Endodermal cell (in vitro differentiated cells): ENCODE results near the gene HOXB5. TPM values are rescaled to one million over a fixed set of nuclear protein-coding genes. Genes with fewer than 3 reads are reported as not detected.

Experiments used
- DNase-seq: peaks from one replicate; pipeline ENCODE4 v3.0.0-alpha.2; 2017
- H3K27ac ChIP-seq: 2 replicates; pipeline ENCODE4 v1.5.1; 2013; ENCODE audit warnings: mild to moderate bottlenecking, low read depth, low read length, moderate library complexity
- H3K27me3 ChIP-seq: 2 replicates; pipeline ENCODE4 v1.6.1; 2013; ENCODE audit warnings: mild to moderate bottlenecking, low read length, moderate library complexity; ENCODE audit not compliant: insufficient read depth, control insufficient read depth, poor library complexity, severe bottlenecking
- H3K36me3 ChIP-seq: 2 replicates; pipeline ENCODE4 v1.7.0; 2013; ENCODE audit warnings: mild to moderate bottlenecking, low read length, moderate library complexity; ENCODE audit not compliant: control insufficient read depth, insufficient read depth
- H3K4me1 ChIP-seq: one replicate; pipeline ENCODE4 v1.7.0; 2013; ENCODE audit warnings: low read length; ENCODE audit not compliant: control insufficient read depth, insufficient read depth
- H3K4me3 ChIP-seq: 2 replicates; pipeline ENCODE4 v1.5.1; 2013; ENCODE audit warnings: mild to moderate bottlenecking, low read length, moderate library complexity
- H3K9ac ChIP-seq: 2 replicates; pipeline ENCODE4 v1.6.1; 2013; ENCODE audit warnings: mild to moderate bottlenecking, low read length, moderate library complexity; ENCODE audit not compliant: poor library complexity, severe bottlenecking; ENCODE audit errors: extremely low read depth
- H3K9me3 ChIP-seq: 2 replicates; pipeline ENCODE4 v1.6.1; 2013; ENCODE audit warnings: mild to moderate bottlenecking, low read length, moderate library complexity; ENCODE audit not compliant: control insufficient read depth
- H3K27ac Mint-ChIP-seq: 2 replicates; pipeline ENCODE4 v1.8.0; 2020; ENCODE audit warnings: mixed read lengths
- H3K27me3 Mint-ChIP-seq: 2 replicates; pipeline ENCODE4 v1.8.0; 2021; ENCODE audit warnings: mild to moderate bottlenecking, mixed read lengths; ENCODE audit not compliant: insufficient read depth
- H3K36me3 Mint-ChIP-seq: 2 replicates; pipeline ENCODE4 v1.8.0; 2020; ENCODE audit warnings: low read depth, mixed read lengths
- H3K4me1 Mint-ChIP-seq: 2 replicates; pipeline ENCODE4 v1.8.0; 2020; ENCODE audit warnings: mixed read lengths
- H3K4me3 Mint-ChIP-seq: 2 replicates; pipeline ENCODE4 v1.8.0; 2020; ENCODE audit warnings: mild to moderate bottlenecking, moderate library complexity, mixed read lengths
- H3K9me3 Mint-ChIP-seq: 2 replicates; pipeline ENCODE4 v1.8.0; 2020; ENCODE audit warnings: mild to moderate bottlenecking, mixed read lengths
- WGBS, 2 experiments: methylation state at CpG; one replicate each; pipeline versions ENCODE4 v1.1.5 to v1.1.7; 2013; ENCODE audit warnings: missing lambda C conversion rate in 2 of 2, mixed read lengths in 1 of 2; ENCODE audit not compliant: insufficient coverage in 1 of 2, insufficient read length in 1 of 2; 5-methylcytosine and 5-hydroxymethylcytosine counted together
- total RNA-seq, 2 donors: library from RNA; stranded (reverse); fragmentation: NEBNext Ultra II Directional in 1 of 2; extraction: Animal tissue kit (Norgen Biotek cat#: 25700) in 1 of 2; gene quantifications; 2 replicates in 1 of 2; 3 replicates in 1 of 2; pipeline ENCODE4 v1.2.1, GENCODE V29; 2021
- TF ChIP-seq, protein P1 (sequence below): fragments of 200-600 bp; sonication (generic); conservative IDR thresholded peaks from 2 replicates; pipeline ENCODE4 v1.5.0; 2021; ENCODE audit warnings: antibody characterized with exemption, mild to moderate bottlenecking

HOXB5 gene
- total RNA-seq, 2 donors from 2014 or later, result not detected

DNA sequence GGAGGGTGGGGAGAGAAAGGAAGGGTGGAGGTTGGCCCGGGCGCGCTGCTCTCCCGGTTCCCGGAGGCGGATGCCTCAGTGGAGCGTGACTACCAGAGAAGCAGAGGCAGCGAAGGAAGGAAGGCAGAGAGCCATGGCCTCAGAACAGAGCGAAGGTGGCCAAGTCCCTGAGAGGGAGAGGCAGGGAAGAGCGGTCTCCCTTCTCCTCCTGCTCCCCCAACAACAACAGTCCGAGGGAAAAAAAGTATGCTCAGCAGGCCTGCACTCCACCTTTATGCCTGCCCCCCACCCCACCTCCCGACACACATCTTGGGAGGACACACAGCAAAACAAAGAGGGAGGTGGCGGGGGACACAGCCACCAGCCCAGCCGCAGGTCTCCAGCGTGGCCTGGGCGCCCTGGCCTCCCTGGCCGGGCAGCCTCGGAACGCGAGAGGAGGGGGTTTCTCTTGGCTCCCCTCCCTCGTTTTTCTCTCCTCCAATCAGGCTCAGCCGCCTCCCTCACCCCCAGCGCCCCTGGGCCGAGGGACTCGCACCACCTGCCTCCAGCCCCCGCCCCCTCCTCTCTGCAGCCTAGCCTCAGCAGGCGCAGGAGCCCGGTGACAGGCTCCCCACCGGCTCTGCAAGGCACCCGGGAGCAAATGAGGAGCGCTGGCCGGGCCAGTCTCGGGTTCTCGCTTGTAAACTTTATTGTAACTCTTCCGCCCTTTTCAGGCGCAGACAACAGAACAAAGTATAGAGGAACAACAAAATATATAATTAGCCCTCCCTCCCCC, 18.3 kb upstream of the HOXB5 start:
- H3K27me3 ChIP-seq, result peaks cover 100% of the 10 kb centered on the region
- H3K4me1 ChIP-seq, result no peaks in the 10 kb centered on the region
- WGBS, 2 experiments, result 0 to 4% methylated on average over 5 to 36 of the region's 36 CpGs
- Mint-ChIP-seq H3K36me3 (no peaks in the 10 kb centered on the region), H3K9me3 (peaks cover 2% of the 10 kb centered on the region), H3K4me3 (peak overlapping the region; percentile 25), H3K4me1 (peaks cover 7% of the 10 kb centered on the region), H3K27ac (no peak overlapping the region), H3K27me3 (peaks cover 99% of the 10 kb centered on the region)
- TF ChIP-seq, protein P1, sequence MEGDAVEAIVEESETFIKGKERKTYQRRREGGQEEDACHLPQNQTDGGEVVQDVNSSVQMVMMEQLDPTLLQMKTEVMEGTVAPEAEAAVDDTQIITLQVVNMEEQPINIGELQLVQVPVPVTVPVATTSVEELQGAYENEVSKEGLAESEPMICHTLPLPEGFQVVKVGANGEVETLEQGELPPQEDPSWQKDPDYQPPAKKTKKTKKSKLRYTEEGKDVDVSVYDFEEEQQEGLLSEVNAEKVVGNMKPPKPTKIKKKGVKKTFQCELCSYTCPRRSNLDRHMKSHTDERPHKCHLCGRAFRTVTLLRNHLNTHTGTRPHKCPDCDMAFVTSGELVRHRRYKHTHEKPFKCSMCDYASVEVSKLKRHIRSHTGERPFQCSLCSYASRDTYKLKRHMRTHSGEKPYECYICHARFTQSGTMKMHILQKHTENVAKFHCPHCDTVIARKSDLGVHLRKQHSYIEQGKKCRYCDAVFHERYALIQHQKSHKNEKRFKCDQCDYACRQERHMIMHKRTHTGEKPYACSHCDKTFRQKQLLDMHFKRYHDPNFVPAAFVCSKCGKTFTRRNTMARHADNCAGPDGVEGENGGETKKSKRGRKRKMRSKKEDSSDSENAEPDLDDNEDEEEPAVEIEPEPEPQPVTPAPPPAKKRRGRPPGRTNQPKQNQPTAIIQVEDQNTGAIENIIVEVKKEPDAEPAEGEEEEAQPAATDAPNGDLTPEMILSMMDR, result no peak
- H3K36me3 ChIP-seq, result no peaks in the 10 kb centered on the region
- peak; percentile 86 for DNase-seq
- peaks cover 4% of the 10 kb centered on the region for H3K9me3 ChIP-seq
- H3K9ac ChIP-seq, result no peak overlapping the region
- no peak overlapping the region for H3K4me3 ChIP-seq
- peak overlapping the region; percentile 16 for H3K27ac ChIP-seq

DNA sequence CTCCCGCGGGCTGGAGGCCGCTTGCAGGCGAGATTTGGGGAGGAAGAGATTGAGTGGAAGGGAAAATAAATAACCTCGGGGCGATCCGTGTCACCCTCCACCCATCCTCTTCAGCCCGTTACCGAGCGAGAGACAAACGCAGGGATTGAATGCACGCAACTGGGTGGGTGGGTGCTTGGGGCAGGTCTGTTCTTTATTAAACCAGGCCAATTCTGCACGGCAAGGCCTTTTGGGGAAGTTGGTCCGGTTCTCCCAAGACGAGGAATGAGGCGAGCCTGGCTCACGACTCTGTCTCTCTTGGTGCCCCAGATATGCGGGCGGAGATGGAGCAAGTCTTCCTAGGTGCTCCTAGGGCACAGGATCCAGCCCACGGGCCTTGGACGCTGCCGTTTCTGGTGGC, 17.6 kb upstream of the HOXB5 start:
- no peak for DNase-seq
- Histone ChIP-seq H3K4me3 (no peak overlapping the region), H3K27ac (no peak overlapping the region), H3K4me1 (no peaks in the 10 kb centered on the region), H3K9ac (no peak overlapping the region), H3K36me3 (no peaks in the 10 kb centered on the region), H3K27me3 (peaks cover 100% of the 10 kb centered on the region), H3K9me3 (peaks cover 4% of the 10 kb centered on the region)
- Mint-ChIP-seq H3K27ac (no peak overlapping the region), H3K27me3 (peaks cover 99% of the 10 kb centered on the region), H3K4me1 (peaks cover 7% of the 10 kb centered on the region), H3K36me3 (no peaks in the 10 kb centered on the region), H3K4me3 (peak overlapping the region; percentile 43), H3K9me3 (peaks cover 2% of the 10 kb centered on the region)
- WGBS, 2 experiments, result 8 to 10% methylated on average over 2 to 22 of the region's 22 CpGs
- TF ChIP-seq, protein P1, result no peak

DNA sequence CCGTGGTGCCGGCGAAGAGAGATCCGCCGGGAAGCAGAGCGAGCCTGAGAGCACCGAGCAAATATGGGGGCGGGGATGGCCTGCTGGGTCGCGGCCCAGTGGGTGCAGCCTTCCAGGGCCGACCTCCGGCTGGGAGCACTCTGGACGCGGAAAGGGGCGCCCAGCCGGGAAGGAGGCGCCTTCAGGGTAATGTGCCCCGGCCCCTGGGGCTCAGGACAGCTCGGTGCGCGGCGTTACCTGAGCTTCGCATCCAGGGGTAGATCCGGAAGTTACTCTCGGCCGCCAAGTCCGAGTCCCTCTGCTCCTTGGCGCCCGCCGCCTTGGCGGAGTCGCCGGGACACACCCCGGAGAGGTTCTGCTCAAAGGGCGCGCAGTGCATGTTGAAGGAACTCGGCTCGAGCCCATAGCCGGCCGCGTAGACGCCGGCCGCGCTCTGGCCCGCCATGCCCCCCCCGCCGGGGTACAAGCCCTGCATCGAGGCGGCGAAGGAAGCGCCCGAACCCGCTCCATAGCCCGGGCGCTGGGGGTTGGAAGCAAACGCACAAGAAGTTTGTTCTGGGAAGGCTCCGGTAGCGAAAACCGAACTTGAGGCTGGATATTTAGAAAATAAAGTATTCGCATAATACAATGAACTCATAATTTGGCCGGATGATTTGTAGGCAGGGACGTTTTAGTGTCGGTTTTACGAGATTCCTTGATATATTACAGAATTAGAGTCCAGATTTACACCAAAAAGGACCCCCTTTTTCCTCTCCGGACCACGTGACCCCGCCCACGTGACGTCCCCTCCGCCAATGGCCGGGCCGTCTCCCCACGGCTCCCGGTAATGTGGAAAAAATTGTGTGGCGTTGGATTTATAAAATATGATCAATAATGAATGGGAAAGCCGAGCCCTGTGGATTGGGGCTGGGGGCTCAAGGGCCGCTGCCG, 17.0 kb upstream of the HOXB5 start, which contains the start of gene HOXB7:
HOXB7 (minus strand) TSS at position 736 of the 930 bp plus-strand sequence; CDS start at position 637, 99 bp downstream.
- peak within 1 kb of the TSS; percentile 43 for H3K4me3 Mint-ChIP-seq
- Histone ChIP-seq H3K36me3 (no peaks in the 10 kb centered on the region), H3K4me3 (peak within 1 kb of the TSS; percentile 64), H3K4me1 (no peaks in the 10 kb centered on the region), H3K9me3 (peaks cover 6% of the 10 kb centered on the region), H3K27ac (peak within 1 kb of the TSS; percentile 16), H3K9ac (no peak within 1 kb of the TSS), H3K27me3 (peaks cover 100% of the 10 kb centered on the region)
- H3K36me3 Mint-ChIP-seq, result no peaks in the 10 kb centered on the region
- H3K27ac Mint-ChIP-seq, result no peak within 1 kb of the TSS
- DNase-seq, result peak; percentile 85
- peaks cover 99% of the 10 kb centered on the region for H3K27me3 Mint-ChIP-seq
- TF ChIP-seq, protein P1, result no peak
- peaks cover 7% of the 10 kb centered on the region for H3K4me1 Mint-ChIP-seq
- 3 to 4% methylated on average over 18 to 79 of the region's 79 CpGs for WGBS, 2 experiments
- peaks cover 2% of the 10 kb centered on the region for H3K9me3 Mint-ChIP-seq
